K562 (cell line): ENCODE measurements around the gene SDF4. TPM values are rescaled to one million over a fixed set of nuclear protein-coding genes. Genes with fewer than 3 reads are reported as not detected.
A peak's percentile ranks its signal among the peaks of the same experiment; 100 is the strongest.

ENCODE experiments used
- ATAC-seq: fragments of 200-7000 bp; cut with Tn5 transposase; 3 replicates; pipeline ENCODE4 v1.9.1; 2020; ENCODE audit warnings: moderate library complexity
- BruUV-seq: library from RNA; stranded (reverse); fragments of 400-500 nt; replicated peaks from 2 replicates; lab custom pipeline; 2021; lab: Mats Ljungman, UMichigan
- CTCF ChIA-PET: fragments of 300-600 bp; formaldehyde crosslinking; extraction: SDS; loops from one replicate; lab custom pipeline; 2021; ENCODE audit warnings: low intra/inter-chr PET ratio; lab: Yijun Ruan, JAX
- POLR2A ChIA-PET: fragments of 300-600, 350-650 bp; sonication (Branson Sonifier 250); formaldehyde crosslinking; extraction: SDS; loops from one replicate; lab custom pipeline; 2021; ENCODE audit warnings: antibody characterized with exemption, inconsistent platforms; lab: Yijun Ruan, JAX
- DNase-seq, 4 experiments: peaks; one replicate each; pipeline versions ENCODE4 v3.0.0 to v3.0.0-alpha.2; 2011 to 2018; ENCODE audit warnings: low spot score in 3 of 4, mixed read lengths in 3 of 4; ENCODE audit errors: extremely low read depth in 1 of 4
- FAIRE-seq: peaks from 2 replicates; lab custom pipeline; 2011; peaks lifted over from hg19 to GRCh38; lab: Jason Lieb, UNC
- H2AFZ ChIP-seq: 2 replicates; pipeline ENCODE4 v1.6.0; 2011; ENCODE audit warnings: low read depth, low read length, control low read depth, inconsistent platforms
- H3K27ac ChIP-seq: fragments of 200-600 bp; 3 replicates; pipeline ENCODE4 v1.8.0; 2011; ENCODE audit warnings: low read depth, mild to moderate bottlenecking, control low read depth, inconsistent platforms, low read length, moderate library complexity, mixed read lengths; ENCODE audit errors: extremely low read depth
- H3K27me3 ChIP-seq, 2 experiments: fragments of 300-600 bp in 1 of 2; 2 replicates in 1 of 2; 3 replicates in 1 of 2; pipeline versions ENCODE4 v1.6.0 to v1.8.0; 2011; ENCODE audit warnings: inconsistent platforms in 2 of 2, low read length in 2 of 2, mild to moderate bottlenecking in 1 of 2, mixed read lengths in 1 of 2, moderate library complexity in 1 of 2; ENCODE audit not compliant: control insufficient read depth in 2 of 2, insufficient read depth in 2 of 2
- H3K36me3 ChIP-seq: fragments of 300-600 bp; 3 replicates; pipeline ENCODE4 v1.8.0; 2011; ENCODE audit warnings: mild to moderate bottlenecking, low read length, inconsistent platforms; ENCODE audit not compliant: control insufficient read depth, insufficient read depth
- H3K4me1 ChIP-seq, 2 experiments: fragments of 200-600 bp in 1 of 2; replicated peaks in 1 of 2; 2 replicates in 1 of 2; 3 replicates in 1 of 2; pipeline versions ENCODE4 v1.5.1 to v1.8.0; 2011; ENCODE audit warnings: inconsistent platforms in 2 of 2, low read length in 2 of 2, mild to moderate bottlenecking in 1 of 2, mixed read lengths in 1 of 2, moderate library complexity in 1 of 2; ENCODE audit not compliant: control insufficient read depth in 2 of 2, insufficient read depth in 2 of 2
- H3K4me2 ChIP-seq: 2 replicates; pipeline ENCODE4 v1.6.1; 2011; ENCODE audit warnings: low read length, control low read depth, inconsistent platforms, mixed read lengths; ENCODE audit not compliant: insufficient read depth
- H3K4me3 ChIP-seq: fragments of 200-600 bp; sonication (generic), shearing (Covaris generic); 2 replicates; pipeline ENCODE4 v1.5.1; 2016; ENCODE audit warnings: control low read depth, inconsistent platforms
- H3K79me2 ChIP-seq: fragments of 200-600 bp; 3 replicates; pipeline ENCODE4 v1.8.0; 2011; ENCODE audit warnings: low read length, inconsistent platforms; ENCODE audit not compliant: control insufficient read depth, insufficient read depth
- H3K9ac ChIP-seq, 2 experiments: 2 replicates each; pipeline versions ENCODE4 v1.6.0 to v1.6.1; 2011; ENCODE audit warnings: low read depth in 2 of 2, low read length in 2 of 2, control low read depth in 1 of 2, inconsistent platforms in 1 of 2, mild to moderate bottlenecking in 1 of 2, mixed read lengths in 1 of 2; ENCODE audit not compliant: insufficient read depth in 1 of 2
- H3K9me1 ChIP-seq: one replicate; pipeline ENCODE4 v1.6.0; 2011; ENCODE audit warnings: inconsistent platforms, mild to moderate bottlenecking, low read length, moderate library complexity; ENCODE audit not compliant: control insufficient read depth, insufficient read depth
- H3K9me3 ChIP-seq: replicated peaks from 2 replicates; pipeline ENCODE4 v1.5.1; 2011; ENCODE audit warnings: low read depth, low read length, inconsistent platforms; ENCODE audit not compliant: control insufficient read depth, insufficient read depth
- H4K20me1 ChIP-seq: replicated peaks from 2 replicates; pipeline ENCODE4 v1.6.1; 2011; ENCODE audit warnings: low read length, inconsistent platforms, mixed read lengths; ENCODE audit not compliant: control insufficient read depth, insufficient read depth
- CTCF ChIP-seq, 3 experiments: IDR thresholded peaks in 2 of 3; conservative IDR thresholded peaks in 1 of 3; 2 replicates each; pipeline ENCODE4 v1.5.1; 2011 to 2012; ENCODE audit warnings: low read length in 3 of 3, mild to moderate bottlenecking in 3 of 3, control low read depth in 2 of 3, improper control_type of control experiment in 1 of 3, inconsistent platforms in 1 of 3, low read depth in 1 of 3, mixed read lengths in 1 of 3, moderate library complexity in 1 of 3; ENCODE audit not compliant: insufficient read depth in 2 of 3
- CUX1 ChIP-seq: fragments of 200-800 bp; sonication (Bioruptor generic); IDR thresholded peaks from 2 replicates; pipeline ENCODE4 v1.6.1; 2016; ENCODE audit warnings: missing genetic modification characterization, missing compliant biosample characterization
- EGR1 ChIP-seq: fragments of 450-650 bp; conservative IDR thresholded peaks from 2 replicates; pipeline ENCODE4 v1.6.1; 2017; ENCODE audit warnings: mild to moderate bottlenecking
- FIP1L1 ChIP-seq: fragments of 200-400 bp; formaldehyde crosslinking; IDR thresholded peaks from 2 replicates; pipeline ENCODE4 v1.6.1; 2018; ENCODE audit warnings: mild to moderate bottlenecking, low read depth, low read length; ENCODE audit not compliant: poor library complexity, severe bottlenecking
- KDM1A ChIP-seq, 2 experiments: fragments of 450-650 bp; IDR thresholded peaks; 2 replicates each; pipeline ENCODE4 v1.6.1; 2016; ENCODE audit warnings: mild to moderate bottlenecking in 2 of 2
- MTA2 ChIP-seq: fragments of 450-650 bp; IDR thresholded peaks from 2 replicates; pipeline ENCODE4 v1.6.1; 2016; ENCODE audit warnings: low read depth
- ZBTB7A ChIP-seq: IDR thresholded peaks from 2 replicates; pipeline ENCODE4 v1.6.1; 2011; ENCODE audit warnings: low read depth, mild to moderate bottlenecking, low read length, moderate library complexity, borderline replicate concordance; ENCODE audit not compliant: control insufficient read depth
- ZFP36 ChIP-seq: fragments of 150-350 bp; IDR thresholded peaks from 2 replicates; pipeline ENCODE4 v1.6.1; 2018; ENCODE audit warnings: low read length, low read depth; ENCODE audit not compliant: partially characterized antibody
- WGBS: fragments of 100-300 bp; shearing (Covaris generic); methylation state at CpG from one replicate; pipeline ENCODE4 v1.1.6; 2016; ENCODE audit warnings: low coverage, mixed read lengths; ENCODE audit not compliant: insufficient coverage; ENCODE audit errors: missing lambda C conversion rate; 5-methylcytosine and 5-hydroxymethylcytosine counted together
- in situ Hi-C: fragments of 300-500 bp; cut with MboI; formaldehyde crosslinking; loops from 4 replicates; pipeline ENCODE4 v1.15.0; 2018; ENCODE audit warnings: inconsistent platforms, mixed read lengths
- intact Hi-C: fragments of 100-400 bp; cut with micrococcal nuclease; formaldehyde crosslinking; loops from 2 replicates; pipeline ENCODE4 v1.14.2; 2022
- polyA plus RNA-seq, 8 experiments: library from polyadenylated mRNA; depleted of rRNA in 4 of 8; stranded (reverse) in 5 of 8; unstranded in 3 of 8; fragments of >200 nt; fragmentation: Nextera tagmentation in 2 of 8; fragmentation: Illumina TruSeq in 1 of 8; extraction: Ambion mirVana in 2 of 8; extraction: Trizol in 1 of 8; gene quantifications; 2 replicates each; pipeline versions ENCODE4 v1.2.1 to v1.2.3, GENCODE V29; 2011 to 2014; ENCODE audit warnings: inconsistent platforms in 1 of 8, missing spikeins in 1 of 8
- total RNA-seq, 7 experiments: library from RNA; depleted of rRNA in 6 of 7; stranded (reverse); fragments of >200 nt in 6 of 7; fragmentation: Illumina TruSeq in 2 of 7; extraction: Trizol in 2 of 7; gene quantifications; 2 replicates each; pipeline versions ENCODE4 v1.2.1 to v1.2.3, GENCODE V29; 2011 to 2021; ENCODE audit warnings: low replicate concordance in 1 of 7

The SDF4 gene
- total and polyA plus RNA-seq, 9 of the 15 experiments (the other 6 are each of a cell fraction or from before 2014, with no cell fraction given): 0.35 to 160 (median 65.2) TPM

- CTCF ChIA-PET: no interaction called here
- no peak for FAIRE-seq
- TF ChIP-seq MTA2: no peak
- TF ChIP-seq CUX1 (CRISPR knock-in tag): no peak
- TF ChIP-seq EGR1: 0 out of 2 replicates have a peak, but pooled peaks have one; percentile 37
- TF ChIP-seq KDM1A (IDR thresholded peaks at IDR 0.05): peak in 1 of 2 experiments; percentile 30; a peak in 2 of 4 replicates
- TF ChIP-seq ZFP36: peak; percentile 96
- TF ChIP-seq ZBTB7A: peak; percentile 33; the same call in 1 of the 2 replicates
- TF ChIP-seq FIP1L1: peak; percentile 27
- peak in 2 of 3 experiments; percentile 8 to 37; a peak in 1 of 6 replicates for TF ChIP-seq CTCF (IDR thresholded peaks at IDR 0.05 in 2 of 3, conservative IDR thresholded peaks at IDR 0.05 in 1 of 3; ENCODE audit: insufficient read depth in 2 of 3, low read depth in 1 of 3, low read length in 3 of 3)
These were observed 24.8 kb downstream of the SDF4 start for GRCh38 chr1:1206966-1207531.

More at GRCh38 chr1:1206966-1207531, 24.8 kb downstream of the SDF4 start:
- WGBS: 30% methylated on average over 16 of the region's 19 CpGs
- Histone ChIP-seq H4K20me1 (no peaks in the 10 kb centered on the region), H3K9me1 (no peaks in the 10 kb centered on the region), H3K4me3 (no peak overlapping the region), H3K36me3 (no peaks in the 10 kb centered on the region), H3K79me2 (no peaks in the 10 kb centered on the region), H3K9me3 (no peaks in the 10 kb centered on the region), H3K9ac (no peak overlapping the region), H3K27ac (no peak overlapping the region), H3K4me2 (no peak overlapping the region), H3K4me1 (peaks cover 13 to 94% of the 10 kb centered on the region in 2 experiments; a peak in 4 of 5 replicates), H2AFZ (no peak overlapping the region), H3K27me3 (no peaks in the 10 kb centered on the region)
- DNase-seq (no peak), ATAC-seq (no peak)
- in situ Hi-C loops (no loop called here), intact Hi-C loops (loop anchor here (5.0 kb wide), 1 partner anchor 85 kb away; no protein-coding TSS in a partner anchor)
- no TSS peak for BruUV-seq
- POLR2A ChIA-PET: interaction anchor here (0.9 kb wide), 1 partner anchor 9 kb away, joined by 5 read pairs; no protein-coding TSS in a partner anchor
